Smooth muscle cell (in vitro differentiated cells): ENCODE measurements around the gene GJB2. TPM values are rescaled to one million over a fixed set of nuclear protein-coding genes. Genes with fewer than 3 reads are reported as not detected.

ENCODE experiments used
- DNase-seq: peaks from one replicate; lab custom pipeline; 2025; ENCODE audit not compliant: unreplicated experiment; lab: John Stamatoyannopoulos, UW
- H2AFZ ChIP-seq: fragments of 200-600 bp; sonication (generic); 2 replicates; pipeline ENCODE4 v1.6.0; 2016; ENCODE audit warnings: antibody characterized with exemption, low read depth, mild to moderate bottlenecking
- H3F3A ChIP-seq: fragments of 200-600 bp; sonication (generic); 2 replicates; pipeline ENCODE4 v1.6.0; 2017; ENCODE audit warnings: antibody characterized with exemption, low read depth
- H3K27ac ChIP-seq: fragments of 200-600 bp; sonication (generic); 2 replicates; pipeline ENCODE4 v1.5.1; 2016; ENCODE audit warnings: low read depth, mild to moderate bottlenecking
- H3K27me3 ChIP-seq: fragments of 200-600 bp; sonication (generic); 2 replicates; pipeline ENCODE4 v1.6.1; 2016; ENCODE audit warnings: low read depth, mild to moderate bottlenecking
- H3K36me3 ChIP-seq: fragments of 200-600 bp; sonication (generic); 2 replicates; pipeline ENCODE4 v1.5.1; 2016; ENCODE audit warnings: low read depth
- H3K4me1 ChIP-seq: fragments of 200-600 bp; sonication (generic); 2 replicates; pipeline ENCODE4 v1.5.1; 2016; ENCODE audit warnings: low read depth
- H3K4me2 ChIP-seq: fragments of 200-600 bp; sonication (generic); 2 replicates; pipeline ENCODE4 v1.6.0; 2016; ENCODE audit warnings: mild to moderate bottlenecking
- H3K4me3 ChIP-seq: fragments of 200-600 bp; sonication (generic); 2 replicates; pipeline ENCODE4 v1.5.1; 2016; ENCODE audit warnings: mild to moderate bottlenecking
- H3K79me2 ChIP-seq: fragments of 200-600 bp; sonication (generic); 2 replicates; pipeline ENCODE4 v1.6.0; 2016; ENCODE audit warnings: low read depth, mild to moderate bottlenecking
- H3K9ac ChIP-seq: fragments of 200-600 bp; sonication (generic); 2 replicates; pipeline ENCODE4 v1.6.0; 2016; ENCODE audit warnings: low read depth
- H3K9me3 ChIP-seq: fragments of 200-600 bp; sonication (generic); replicated peaks from 2 replicates; pipeline ENCODE4 v1.5.1; 2016; ENCODE audit warnings: low read depth
- H4K20me1 ChIP-seq: fragments of 200-600 bp; sonication (generic); 2 replicates; pipeline ENCODE4 v1.6.0; 2016; ENCODE audit warnings: low read depth
- WGBS: methylation state at CpG from one replicate; pipeline ENCODE4 v1.1.7; 2016; ENCODE audit warnings: low lambda C conversion rate; 5-methylcytosine and 5-hydroxymethylcytosine counted together
- polyA plus RNA-seq: library from polyadenylated mRNA; unstranded; fragments of >200 nt; fragmentation: Nextera tagmentation; extraction: Ambion mirVana; gene quantifications from 2 replicates; pipeline ENCODE4 v1.2.1, GENCODE V29; 2016
- total RNA-seq: library from RNA; depleted of rRNA; stranded (reverse); fragments of >200 nt; gene quantifications from 2 replicates; pipeline ENCODE4 v1.2.3, GENCODE V29; 2014
- TF ChIP-seq, protein P1 (sequence below): fragments of 200-600 bp; sonication (generic); IDR thresholded peaks from 2 replicates; pipeline ENCODE4 v1.5.1; 2017; ENCODE audit warnings: borderline replicate concordance, mild to moderate bottlenecking, antibody characterized with exemption; ENCODE audit not compliant: insufficient read depth, poor library complexity, severe bottlenecking

GJB2 gene
- total and polyA plus RNA-seq, 2 experiments from 2014 or later: 42.9 to 115 TPM

DNA sequence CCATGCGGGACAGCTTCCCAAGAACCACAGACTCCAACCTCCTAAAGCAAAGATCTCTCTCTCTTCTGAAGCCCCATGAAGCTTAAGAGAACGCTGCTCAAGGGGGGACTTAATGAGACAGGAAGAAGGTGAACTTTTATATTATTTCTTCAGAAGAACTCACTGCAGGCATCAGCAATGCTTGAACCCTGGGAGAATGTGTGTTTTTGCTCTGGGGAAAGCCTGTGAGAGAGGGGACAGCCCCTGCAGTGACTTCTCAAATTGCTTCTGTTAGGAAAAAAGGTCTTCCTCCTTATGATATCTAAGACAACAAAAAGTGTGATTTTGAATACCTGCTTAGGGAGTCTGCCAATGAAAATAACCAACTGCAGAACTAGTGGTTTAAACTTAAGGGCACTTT lies 54.9 kb downstream of the GJB2 start:
- TF ChIP-seq, protein P1, sequence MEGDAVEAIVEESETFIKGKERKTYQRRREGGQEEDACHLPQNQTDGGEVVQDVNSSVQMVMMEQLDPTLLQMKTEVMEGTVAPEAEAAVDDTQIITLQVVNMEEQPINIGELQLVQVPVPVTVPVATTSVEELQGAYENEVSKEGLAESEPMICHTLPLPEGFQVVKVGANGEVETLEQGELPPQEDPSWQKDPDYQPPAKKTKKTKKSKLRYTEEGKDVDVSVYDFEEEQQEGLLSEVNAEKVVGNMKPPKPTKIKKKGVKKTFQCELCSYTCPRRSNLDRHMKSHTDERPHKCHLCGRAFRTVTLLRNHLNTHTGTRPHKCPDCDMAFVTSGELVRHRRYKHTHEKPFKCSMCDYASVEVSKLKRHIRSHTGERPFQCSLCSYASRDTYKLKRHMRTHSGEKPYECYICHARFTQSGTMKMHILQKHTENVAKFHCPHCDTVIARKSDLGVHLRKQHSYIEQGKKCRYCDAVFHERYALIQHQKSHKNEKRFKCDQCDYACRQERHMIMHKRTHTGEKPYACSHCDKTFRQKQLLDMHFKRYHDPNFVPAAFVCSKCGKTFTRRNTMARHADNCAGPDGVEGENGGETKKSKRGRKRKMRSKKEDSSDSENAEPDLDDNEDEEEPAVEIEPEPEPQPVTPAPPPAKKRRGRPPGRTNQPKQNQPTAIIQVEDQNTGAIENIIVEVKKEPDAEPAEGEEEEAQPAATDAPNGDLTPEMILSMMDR: no peak
- H3K27me3 ChIP-seq: peaks cover 27% of the 10 kb centered on the region
- H3K79me2 ChIP-seq: no peaks in the 10 kb centered on the region
- no peaks in the 10 kb centered on the region for H4K20me1 ChIP-seq
- no peak overlapping the region for H3K27ac ChIP-seq
- no peak overlapping the region for H3K9ac ChIP-seq
- peaks cover 4% of the 10 kb centered on the region for H3K4me1 ChIP-seq
- no peak for DNase-seq
- H3K4me2 ChIP-seq: no peak overlapping the region
- no peaks in the 10 kb centered on the region for H3F3A ChIP-seq
- H3K4me3 ChIP-seq: no peak overlapping the region
- H2AFZ ChIP-seq: no peak overlapping the region
- no peaks in the 10 kb centered on the region for H3K9me3 ChIP-seq
- H3K36me3 ChIP-seq: no peaks in the 10 kb centered on the region
- 86% methylated on average over 2 of the region's 2 CpGs for WGBS

Other genes with a start within 250 kb of the GJB2 start
- gene ZMYM2, start 234.2 kb downstream of the GJB2 start, total RNA-seq: 107 and 156 TPM in 2 replicates
- 29.9 and 36.7 TPM in 2 replicates for gene ZMYM2, start 234.2 kb downstream of the GJB2 start, polyA plus RNA-seq
- 1.5 and 4.5 TPM in 2 replicates for gene GJA3, start 31.9 kb downstream of the GJB2 start, total RNA-seq
- 1.3 and 1.4 TPM in 2 replicates for gene GJA3, start 31.9 kb downstream of the GJB2 start, polyA plus RNA-seq
- 35.3 and 55.6 TPM in 2 replicates for gene GJB6, start 39.4 kb upstream of the GJB2 start, total RNA-seq
- gene GJB6, start 39.4 kb upstream of the GJB2 start, polyA plus RNA-seq: 8.4 and 14.7 TPM in 2 replicates